Type B pancreatic cell (in vitro differentiated cells): ENCODE results near the gene SMIM5. TPM values are rescaled to one million over a fixed set of nuclear protein-coding genes. Genes with fewer than 3 reads are reported as not detected.

Experiments used
- DNase-seq: peaks from one replicate; pipeline ENCODE4 v3.0.0; 2021; ENCODE audit warnings: mixed read lengths; ENCODE audit not compliant: unreplicated experiment; ENCODE audit errors: extremely low spot score
- H3K27ac Mint-ChIP-seq: 2 replicates; pipeline ENCODE4 v1.8.0; 2021; ENCODE audit warnings: mild to moderate bottlenecking, mixed read lengths
- H3K27me3 Mint-ChIP-seq: 2 replicates; pipeline ENCODE4 v1.8.0; 2021; ENCODE audit warnings: mixed read lengths
- H3K36me3 Mint-ChIP-seq: 2 replicates; pipeline ENCODE4 v1.8.0; 2021; ENCODE audit warnings: mixed read lengths
- H3K4me1 Mint-ChIP-seq: one replicate; pipeline ENCODE4 v1.8.0; 2021; ENCODE audit warnings: mixed read lengths; ENCODE audit not compliant: unreplicated experiment
- H3K4me3 Mint-ChIP-seq: 2 replicates; pipeline ENCODE4 v1.8.0; 2021; ENCODE audit warnings: mild to moderate bottlenecking, mixed read lengths
- H3K9me3 Mint-ChIP-seq: 2 replicates; pipeline ENCODE4 v1.8.0; 2021; ENCODE audit warnings: mixed read lengths
- total RNA-seq: library from RNA; stranded (reverse); gene quantifications from 2 replicates; pipeline ENCODE4 v1.2.1, GENCODE V29; 2021; ENCODE audit warnings: low replicate concordance
- TF ChIP-seq, protein P1 (sequence below): fragments of 200-600 bp; sonication (generic); conservative IDR thresholded peaks from 2 replicates; pipeline ENCODE4 v1.5.0; 2021; ENCODE audit warnings: antibody characterized with exemption, mild to moderate bottlenecking

Gene SMIM5
- total RNA-seq, 1 donor from 2014 or later, result 9.3 TPM

GRCh38 chr17:75614006-75614405 lies 19.2 kb upstream of the SMIM5 start:
- Mint-ChIP-seq H3K27ac (no peak overlapping the region), H3K4me1 (no peaks in the 10 kb centered on the region), H3K9me3 (no peaks in the 10 kb centered on the region), H3K27me3 (no peaks in the 10 kb centered on the region), H3K4me3 (no peak overlapping the region), H3K36me3 (no peaks in the 10 kb centered on the region)
- no peak for DNase-seq
- TF ChIP-seq, protein P1, sequence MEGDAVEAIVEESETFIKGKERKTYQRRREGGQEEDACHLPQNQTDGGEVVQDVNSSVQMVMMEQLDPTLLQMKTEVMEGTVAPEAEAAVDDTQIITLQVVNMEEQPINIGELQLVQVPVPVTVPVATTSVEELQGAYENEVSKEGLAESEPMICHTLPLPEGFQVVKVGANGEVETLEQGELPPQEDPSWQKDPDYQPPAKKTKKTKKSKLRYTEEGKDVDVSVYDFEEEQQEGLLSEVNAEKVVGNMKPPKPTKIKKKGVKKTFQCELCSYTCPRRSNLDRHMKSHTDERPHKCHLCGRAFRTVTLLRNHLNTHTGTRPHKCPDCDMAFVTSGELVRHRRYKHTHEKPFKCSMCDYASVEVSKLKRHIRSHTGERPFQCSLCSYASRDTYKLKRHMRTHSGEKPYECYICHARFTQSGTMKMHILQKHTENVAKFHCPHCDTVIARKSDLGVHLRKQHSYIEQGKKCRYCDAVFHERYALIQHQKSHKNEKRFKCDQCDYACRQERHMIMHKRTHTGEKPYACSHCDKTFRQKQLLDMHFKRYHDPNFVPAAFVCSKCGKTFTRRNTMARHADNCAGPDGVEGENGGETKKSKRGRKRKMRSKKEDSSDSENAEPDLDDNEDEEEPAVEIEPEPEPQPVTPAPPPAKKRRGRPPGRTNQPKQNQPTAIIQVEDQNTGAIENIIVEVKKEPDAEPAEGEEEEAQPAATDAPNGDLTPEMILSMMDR, result peak; percentile 25

- no peak overlapping the region for H3K27ac Mint-ChIP-seq
- TF ChIP-seq, protein P1, result no peak
- no peaks in the 10 kb centered on the region for H3K9me3 Mint-ChIP-seq
- no peak for DNase-seq
- no peak overlapping the region for H3K4me3 Mint-ChIP-seq
- no peaks in the 10 kb centered on the region for H3K36me3 Mint-ChIP-seq
- H3K27me3 Mint-ChIP-seq, result no peaks in the 10 kb centered on the region
- no peaks in the 10 kb centered on the region for H3K4me1 Mint-ChIP-seq
Observed at GRCh38 chr17:75614556-75615270, 18.5 kb upstream of the SMIM5 start.

DNA sequence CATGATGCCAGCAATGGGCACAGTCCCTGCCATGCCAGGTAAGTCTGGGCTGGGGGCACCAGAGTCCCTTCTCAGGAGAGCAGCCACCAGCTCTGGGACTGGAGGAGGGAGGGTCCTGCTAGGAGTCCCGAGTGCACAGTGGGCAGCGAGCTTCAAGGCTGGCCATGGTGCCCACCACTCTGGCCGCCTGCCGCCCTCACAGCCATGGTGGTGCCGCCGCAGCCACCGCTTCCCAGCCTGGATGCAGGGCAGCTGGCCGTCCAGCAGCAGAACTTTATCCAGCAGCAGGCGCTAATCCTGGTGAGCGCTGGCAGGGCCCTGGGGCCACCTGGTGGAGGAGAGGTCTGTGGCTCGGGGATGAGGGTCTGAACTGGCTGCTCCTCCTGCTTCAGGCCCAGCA lies 17.9 kb upstream of the SMIM5 start:
- DNase-seq, result no peak

DNA sequence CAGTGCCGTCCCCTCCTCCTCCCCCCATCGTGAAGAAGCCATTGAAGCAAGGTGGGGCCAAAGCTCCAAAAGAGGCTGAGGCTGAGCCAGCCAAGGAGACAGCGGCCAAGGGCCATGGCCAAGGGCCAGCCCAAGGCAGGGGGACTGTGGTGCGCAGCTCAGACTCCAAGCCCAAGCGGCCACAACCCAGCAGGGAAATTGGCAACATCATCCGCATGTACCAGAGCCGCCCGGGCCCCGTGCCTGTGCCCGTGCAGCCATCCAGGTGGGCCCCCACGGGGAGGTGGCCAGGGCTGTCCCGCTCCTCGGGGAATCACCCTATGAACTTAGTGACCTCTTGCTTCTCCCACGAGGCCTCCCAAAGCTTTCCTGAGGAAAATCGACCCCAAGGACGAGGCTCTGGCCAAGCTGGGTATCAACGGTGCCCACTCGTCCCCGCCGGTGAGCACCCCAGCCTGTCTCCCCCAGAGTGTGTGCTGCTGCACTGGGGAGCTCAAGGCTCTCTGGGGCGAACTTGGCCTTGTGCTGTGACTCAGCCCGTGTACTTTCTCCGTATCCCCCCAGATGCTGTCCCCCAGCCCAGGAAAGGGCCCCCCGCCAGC lies 16.6 kb upstream of the SMIM5 start:
- no peak overlapping the region for H3K4me3 Mint-ChIP-seq
- no peaks in the 10 kb centered on the region for H3K36me3 Mint-ChIP-seq
- no peak for DNase-seq
- no peaks in the 10 kb centered on the region for H3K4me1 Mint-ChIP-seq
- TF ChIP-seq, protein P1, result no peak
- H3K9me3 Mint-ChIP-seq, result no peaks in the 10 kb centered on the region
- no peaks in the 10 kb centered on the region for H3K27me3 Mint-ChIP-seq
- H3K27ac Mint-ChIP-seq, result no peak overlapping the region

More for the DNA sequence above, 17.9 kb upstream of the SMIM5 start:
- H3K36me3 Mint-ChIP-seq, result no peaks in the 10 kb centered on the region
- no peaks in the 10 kb centered on the region for H3K9me3 Mint-ChIP-seq
- no peak overlapping the region for H3K4me3 Mint-ChIP-seq
- TF ChIP-seq, protein P1, result no peak
- H3K27ac Mint-ChIP-seq, result no peak overlapping the region
- no peaks in the 10 kb centered on the region for H3K4me1 Mint-ChIP-seq
- H3K27me3 Mint-ChIP-seq, result no peaks in the 10 kb centered on the region

DNA sequence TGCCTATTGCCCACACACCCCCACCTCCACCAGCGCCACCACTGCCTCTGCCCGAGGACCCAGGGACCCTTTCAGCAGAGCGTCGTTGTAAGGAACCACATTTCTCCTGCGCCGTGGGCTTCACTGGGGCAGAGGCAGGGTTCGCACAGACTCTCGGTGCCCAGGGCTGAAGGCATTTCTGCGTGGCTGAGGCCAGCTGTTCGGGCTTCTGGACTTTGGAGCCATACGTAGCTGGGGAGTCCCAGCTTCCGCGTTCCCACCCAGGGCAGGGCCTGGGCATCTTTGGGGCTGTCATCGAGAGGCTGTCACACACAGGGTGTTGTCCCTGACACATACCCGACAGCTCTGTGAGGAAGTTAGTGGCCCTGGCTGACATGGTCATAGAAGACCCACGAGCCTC lies 16.0 kb upstream of the SMIM5 start:
- DNase-seq, result no peak
- H3K36me3 Mint-ChIP-seq, result no peaks in the 10 kb centered on the region
- H3K9me3 Mint-ChIP-seq, result no peaks in the 10 kb centered on the region
- H3K4me1 Mint-ChIP-seq, result peaks cover 4% of the 10 kb centered on the region
- H3K27me3 Mint-ChIP-seq, result no peaks in the 10 kb centered on the region
- no peak overlapping the region for H3K4me3 Mint-ChIP-seq
- TF ChIP-seq, protein P1, result no peak
- H3K27ac Mint-ChIP-seq, result no peak overlapping the region
